Measurements from ENCODE around the gene PDGFA.

DNA sequence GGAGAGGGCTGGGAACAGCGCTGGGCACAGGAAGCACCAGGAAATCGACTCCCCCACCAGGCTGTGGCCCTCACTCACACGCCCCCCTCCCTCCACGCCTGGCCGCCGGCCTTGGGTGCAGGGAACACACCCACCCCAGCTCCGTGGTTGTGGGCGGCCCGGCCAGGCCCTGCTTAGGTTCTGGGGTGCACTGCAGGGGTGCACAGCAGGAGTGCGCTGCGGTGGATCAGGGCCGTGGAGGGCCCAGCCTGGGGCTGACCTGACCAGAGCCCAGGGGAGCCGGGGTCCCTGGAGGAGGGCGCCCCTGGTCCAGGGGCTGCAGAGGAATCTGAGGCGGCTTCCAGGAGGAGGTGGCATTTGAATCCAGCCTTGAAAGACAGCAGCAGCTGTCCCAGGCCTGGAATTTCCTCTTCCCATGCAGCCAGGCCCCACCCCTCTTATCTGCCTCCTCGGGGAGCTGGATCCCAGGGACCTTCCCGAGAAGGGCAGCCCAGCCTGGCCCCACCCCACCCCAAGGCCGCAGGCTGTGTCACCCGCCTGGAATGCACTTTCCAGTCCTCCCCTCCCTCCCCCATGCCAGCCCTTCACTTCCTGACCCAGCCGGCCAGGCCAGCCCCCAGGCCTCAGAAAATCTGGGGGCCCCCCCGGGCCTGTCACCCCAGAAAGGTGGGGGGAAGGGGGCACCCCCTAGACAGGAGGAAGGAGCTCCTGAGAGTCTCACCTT, 18.4 kb upstream of the PDGFA start:
- TF ChIP-seq, protein P1, sequence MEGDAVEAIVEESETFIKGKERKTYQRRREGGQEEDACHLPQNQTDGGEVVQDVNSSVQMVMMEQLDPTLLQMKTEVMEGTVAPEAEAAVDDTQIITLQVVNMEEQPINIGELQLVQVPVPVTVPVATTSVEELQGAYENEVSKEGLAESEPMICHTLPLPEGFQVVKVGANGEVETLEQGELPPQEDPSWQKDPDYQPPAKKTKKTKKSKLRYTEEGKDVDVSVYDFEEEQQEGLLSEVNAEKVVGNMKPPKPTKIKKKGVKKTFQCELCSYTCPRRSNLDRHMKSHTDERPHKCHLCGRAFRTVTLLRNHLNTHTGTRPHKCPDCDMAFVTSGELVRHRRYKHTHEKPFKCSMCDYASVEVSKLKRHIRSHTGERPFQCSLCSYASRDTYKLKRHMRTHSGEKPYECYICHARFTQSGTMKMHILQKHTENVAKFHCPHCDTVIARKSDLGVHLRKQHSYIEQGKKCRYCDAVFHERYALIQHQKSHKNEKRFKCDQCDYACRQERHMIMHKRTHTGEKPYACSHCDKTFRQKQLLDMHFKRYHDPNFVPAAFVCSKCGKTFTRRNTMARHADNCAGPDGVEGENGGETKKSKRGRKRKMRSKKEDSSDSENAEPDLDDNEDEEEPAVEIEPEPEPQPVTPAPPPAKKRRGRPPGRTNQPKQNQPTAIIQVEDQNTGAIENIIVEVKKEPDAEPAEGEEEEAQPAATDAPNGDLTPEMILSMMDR (IDR thresholded peaks at IDR 0.05): no peak
- TF ChIP-seq POLR2A (IDR thresholded peaks at IDR 0.05) (no peak), EP300 (IDR thresholded peaks at IDR 0.05) (no peak)
